Pancreas (tissue), 10 donors: Measurements from ENCODE around the gene LRMDA. TPM values are rescaled to one million over a fixed set of nuclear protein-coding genes. Genes with fewer than 3 reads are reported as not detected.

Experiments
- ATAC-seq, 4 donors: fragments of 200-7000 bp; cut with Tn5 transposase; one replicate each; pipeline versions ENCODE4 v1.8.0 to v1.9.1; 2020; ENCODE audit warnings: mild to moderate bottlenecking in 4 of 4, moderate library complexity in 4 of 4
- DNase-seq, 6 donors: peaks; one replicate each; pipeline ENCODE4 v3.0.0-alpha.2; 2020
- FAIRE-seq: peaks from 2 replicates; lab custom pipeline; 2012; peaks lifted over from hg19 to GRCh38; lab: Jason Lieb, UNC
- H3K27ac ChIP-seq, 4 donors: fragments of 200-600 bp; sonication (generic); 1 replicate in 3 of 4; 2 replicates in 1 of 4; pipeline versions ENCODE4 v1.5.0 to v1.8.0; 2020
- H3K27me3 ChIP-seq, 4 donors: fragments of 200-600 bp; one replicate each; pipeline ENCODE4 v1.8.0; 2021
- H3K36me3 ChIP-seq, 3 donors: fragments of 200-600 bp; sonication (generic) in 1 of 3; one replicate each; pipeline versions ENCODE4 v1.5.0 to v1.8.0; 2020 to 2021
- H3K4me1 ChIP-seq, 3 donors: fragments of 200-600 bp; one replicate each; pipeline ENCODE4 v1.8.0; 2021
- H3K4me3 ChIP-seq, 4 donors: fragments of 200-600 bp; sonication (generic) in 2 of 4; one replicate each; pipeline versions ENCODE4 v1.5.0 to v1.8.0; 2020 to 2021
- H3K9me3 ChIP-seq, 4 donors: fragments of 200-600 bp; one replicate each; pipeline ENCODE4 v1.8.0; 2021
- CTCF ChIP-seq, 4 donors: fragments of 200-600 bp; sonication (generic) in 3 of 4; IDR thresholded peaks; one replicate each; pipeline versions ENCODE4 v1.5.0 to v1.8.0; 2021; ENCODE audit warnings: antibody characterized with exemption in 4 of 4
- whole genome bisulfite sequencing, 2 donors: extraction: QIAGEN DNeasy Blood & Tissue Kit; methylation state at CpG; one replicate each; pipeline ENCODE4 v1.1.7; 2013; 5-methylcytosine and 5-hydroxymethylcytosine counted together
- intact Hi-C, 3 donors: fragments of 100-400 bp; cut with DNase I; formaldehyde crosslinking; loops; one replicate each; pipeline versions ENCODE4 v1.11.1 to v1.14.2; 2022
- polyA plus RNA-seq, 2 donors: library from polyadenylated mRNA; stranded (reverse); fragments of 200-250 nt; gene quantifications; one replicate each; pipeline ENCODE4 v1.2.3, GENCODE V29; 2013
- total RNA-seq, 6 donors: library from RNA; stranded (reverse); fragmentation: NEBNext Ultra II Directional in 4 of 6; extraction: Animal tissue kit (Norgen Biotek cat#: 25700) in 4 of 6; gene quantifications; one replicate each; pipeline versions ENCODE4 v1.2.1 to v1.2.4, GENCODE V29; 2021 to 2023
- donor health status: healthy with polysubstance abuse.
- donor health status: DM: no; HTN: no; CAD: no; lungs with moderate emphysema.
- donor health status: DM: no; HTN: no; CAD: no.
- donor health status: control.
- donor health status: control.
- donor health status: Bipolar disorder and iron deficiency.
- donor health status: DM: yes; HTN: yes; CAD: no.
- donor health status: DM: no; HTN: no; CAD: no.
- donor health status: DM: no; HTN: no; CAD: no.
- donor health status: DM: yes; HTN: yes; CAD: no.

The LRMDA gene
- total and polyA plus RNA-seq, 8 donors: 4.6 to 21.2 (median 13.4) TPM

- no peaks in the 10 kb centered on the region for H3K9me3 ChIP-seq
- DNase-seq: no peak
- FAIRE-seq: no peak
- no peaks in the 10 kb centered on the region for H3K4me1 ChIP-seq
- H3K36me3 ChIP-seq: no peaks in the 10 kb centered on the region
- no peak overlapping the region for H3K27ac ChIP-seq
- H3K27me3 ChIP-seq: no peaks in the 10 kb centered on the region
- no peak for TF ChIP-seq CTCF (IDR thresholded peaks at IDR 0.05)
- no peak for ATAC-seq
- H3K4me3 ChIP-seq: no peak overlapping the region
- intact Hi-C loops: no loop called here
These were observed 10.3 kb downstream of the LRMDA start for GRCh38 chr10:75441682-75442081.

GRCh38 chr10:75443362-75443761, 11.9 kb downstream of the LRMDA start:
- Histone ChIP-seq H3K9me3 (no peaks in the 10 kb centered on the region), H3K36me3 (no peaks in the 10 kb centered on the region), H3K4me1 (no peaks in the 10 kb centered on the region), H3K27me3 (no peaks in the 10 kb centered on the region), H3K27ac (no peak overlapping the region), H3K4me3 (no peak overlapping the region)
- DNase-seq (no peak), ATAC-seq (no peak), FAIRE-seq (no peak)
- WGBS, 2 donors: 88 to 95% methylated on average over 2 of the region's 2 CpGs
- no peak for TF ChIP-seq CTCF (IDR thresholded peaks at IDR 0.05)
- intact Hi-C loops: no loop called here

GRCh38 chr10:75444781-75445386, 13.5 kb downstream of the LRMDA start:
- ATAC-seq (no peak), FAIRE-seq (no peak), DNase-seq (no peak)
- Histone ChIP-seq H3K9me3 (no peaks in the 10 kb centered on the region), H3K27ac (no peak overlapping the region), H3K27me3 (no peaks in the 10 kb centered on the region), H3K36me3 (no peaks in the 10 kb centered on the region), H3K4me3 (no peak overlapping the region), H3K4me1 (no peaks in the 10 kb centered on the region)
- intact Hi-C loops: no loop called here
- 96% methylated on average over 3 of the region's 3 CpGs for WGBS, 2 donors
- TF ChIP-seq CTCF (IDR thresholded peaks at IDR 0.05): no peak

GRCh38 chr10:75446508-75446907, 15.1 kb downstream of the LRMDA start:
- FAIRE-seq: no peak
- TF ChIP-seq CTCF (IDR thresholded peaks at IDR 0.05): no peak
- 87 to 91% methylated on average over 1 of the region's 1 CpG for WGBS, 2 donors

GRCh38 chr10:75448166-75448565, 16.7 kb downstream of the LRMDA start:
- ATAC-seq: no peak
- 86 to 90% methylated on average over 2 of the region's 2 CpGs for WGBS, 2 donors
- no peak for FAIRE-seq

More at GRCh38 chr10:75446508-75446907, 15.1 kb downstream of the LRMDA start:
- Histone ChIP-seq H3K27me3 (no peaks in the 10 kb centered on the region), H3K27ac (no peak overlapping the region), H3K4me1 (peaks cover 0 to 9% (median 4%) of the 10 kb centered on the region in 3 donors), H3K4me3 (no peak overlapping the region), H3K9me3 (no peaks in the 10 kb centered on the region), H3K36me3 (no peaks in the 10 kb centered on the region)
- ATAC-seq (no peak), DNase-seq (no peak)
- intact Hi-C loops: no loop called here

More at GRCh38 chr10:75448166-75448565, 16.7 kb downstream of the LRMDA start:
- H3K4me1 ChIP-seq: peaks cover 0 to 9% (median 4%) of the 10 kb centered on the region in 3 donors
- no peaks in the 10 kb centered on the region for H3K27me3 ChIP-seq
- TF ChIP-seq CTCF (IDR thresholded peaks at IDR 0.05): no peak
- no peaks in the 10 kb centered on the region for H3K9me3 ChIP-seq
- H3K27ac ChIP-seq: no peak overlapping the region
- no peaks in the 10 kb centered on the region for H3K36me3 ChIP-seq
- DNase-seq: no peak
- intact Hi-C loops: no loop called here
- no peak overlapping the region for H3K4me3 ChIP-seq
